Fibroblast of skin of right quadriceps (primary cell): ENCODE measurements around the gene ZNG1A.
"Not testable (repeated sequence)": the region's sequence is repeated elsewhere in the genome, so short reads cannot be mapped to it uniquely, and the experiment has no call there.

Source experiments
- DNase-seq: peaks from one replicate; pipeline ENCODE4 v3.0.0-alpha.2; 2013

The ZNG1A gene

GRCh38 chr9:178970-179383 is at the start of gene ZNG1A:
Gene ZNG1A (minus strand): TSS chr9:179056. CDS start chr9:178969, 87 bp downstream.
- DNase-seq = not testable (repeated sequence)

- DNase-seq = no peak
These were observed 49.0 kb upstream of the ZNG1A start for GRCh38 chr9:227860-228259.

GRCh38 chr9:224582-225520 is 46.0 kb upstream of the ZNG1A start:
- no peak for DNase-seq

- no peak for DNase-seq
These were observed 45.2 kb upstream of the ZNG1A start for GRCh38 chr9:224026-224425.

GRCh38 chr9:223152-223551 is 44.3 kb upstream of the ZNG1A start:
- no peak for DNase-seq

- no peak for DNase-seq
These were observed 43.3 kb upstream of the ZNG1A start for GRCh38 chr9:221989-222776.

- no peak for DNase-seq
These were observed 41.0 kb upstream of the ZNG1A start for GRCh38 chr9:219670-220365.

GRCh38 chr9:219036-219435 is 40.2 kb upstream of the ZNG1A start:
- DNase-seq = not testable (repeated sequence)

GRCh38 chr9:217950-218349 is 39.1 kb upstream of the ZNG1A start:
- DNase-seq = no peak

GRCh38 chr9:216866-217265 is 38.0 kb upstream of the ZNG1A start:
- DNase-seq = no peak

GRCh38 chr9:215631-216155 is 36.8 kb upstream of the ZNG1A start:
- DNase-seq = no peak

- DNase-seq = no peak
These were observed 36.0 kb upstream of the ZNG1A start, which contains the start of gene DOCK8 for GRCh38 chr9:214648-215493. Gene DOCK8 (plus strand): TSS chr9:214865. CDS start chr9:214977, 112 bp downstream.

GRCh38 chr9:214351-214647 is 35.4 kb upstream of the ZNG1A start:
- DNase-seq = no peak

- DNase-seq = not testable (repeated sequence)
These were observed 35.0 kb upstream of the ZNG1A start for GRCh38 chr9:213901-214300.

- DNase-seq = no peak
These were observed 33.4 kb upstream of the ZNG1A start for GRCh38 chr9:212297-212696.

GRCh38 chr9:211557-211956 is 32.7 kb upstream of the ZNG1A start:
- no peak for DNase-seq

- no peak for DNase-seq
These were observed 32.2 kb upstream of the ZNG1A start for GRCh38 chr9:211036-211435.

GRCh38 chr9:209143-209758 is 30.4 kb upstream of the ZNG1A start:
- no peak for DNase-seq

- DNase-seq = no peak
These were observed 27.6 kb upstream of the ZNG1A start for GRCh38 chr9:206481-206880.

- DNase-seq = not testable (repeated sequence)
These were observed 20.7 kb upstream of the ZNG1A start for GRCh38 chr9:199601-200000.

GRCh38 chr9:178140-178825 is 573 bp downstream of the ZNG1A start:
- not testable (repeated sequence) for DNase-seq
